GM13976 (cell line): Measurements from ENCODE around the gene SORCS1.
"Not testable (repeated sequence)": the region's sequence is repeated elsewhere in the genome, so short reads cannot be mapped to it uniquely, and the experiment has no call there.

Experiments
- DNase-seq: peaks from one replicate; pipeline ENCODE4 v3.0.0; 2012; ENCODE audit warnings: low spot score
- in situ Hi-C: fragments of 300-500 bp; cut with MboI; formaldehyde crosslinking; loops from one replicate; pipeline ENCODE4 v1.12.0; 2022; ENCODE audit warnings: low sequenced_read_pairs, mixed read lengths, inconsistent platforms; ENCODE audit not compliant: unreplicated experiment
- TF ChIP-seq, protein P1 (sequence below): IDR thresholded peaks from 2 replicates; pipeline ENCODE4 v1.5.1; 2012; ENCODE audit warnings: borderline replicate concordance, mild to moderate bottlenecking; ENCODE audit not compliant: insufficient read depth; ENCODE audit errors: extremely low read depth, missing control alignments, control extremely low read depth

SORCS1 gene

DNA sequence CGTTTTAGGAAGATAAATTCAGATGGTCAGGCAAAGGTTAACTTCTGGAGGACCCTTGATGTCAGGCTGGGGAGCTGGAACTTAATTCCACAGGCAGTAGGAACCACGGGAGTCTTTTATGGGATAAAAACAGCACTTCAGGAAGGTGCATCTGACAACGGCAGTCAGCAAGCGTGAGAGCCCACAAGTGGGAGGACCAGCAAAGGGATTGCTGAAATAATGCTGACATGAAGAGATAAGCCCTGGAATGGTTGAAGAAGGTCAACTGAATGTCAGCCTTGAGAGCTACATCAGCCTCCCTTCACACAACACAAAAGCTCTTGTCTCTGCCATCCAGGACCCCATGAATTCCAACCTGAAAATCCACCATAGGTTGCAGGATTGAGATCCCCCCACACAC, 138.8 kb downstream of the SORCS1 start:
- no peak for DNase-seq
- TF ChIP-seq, protein P1, sequence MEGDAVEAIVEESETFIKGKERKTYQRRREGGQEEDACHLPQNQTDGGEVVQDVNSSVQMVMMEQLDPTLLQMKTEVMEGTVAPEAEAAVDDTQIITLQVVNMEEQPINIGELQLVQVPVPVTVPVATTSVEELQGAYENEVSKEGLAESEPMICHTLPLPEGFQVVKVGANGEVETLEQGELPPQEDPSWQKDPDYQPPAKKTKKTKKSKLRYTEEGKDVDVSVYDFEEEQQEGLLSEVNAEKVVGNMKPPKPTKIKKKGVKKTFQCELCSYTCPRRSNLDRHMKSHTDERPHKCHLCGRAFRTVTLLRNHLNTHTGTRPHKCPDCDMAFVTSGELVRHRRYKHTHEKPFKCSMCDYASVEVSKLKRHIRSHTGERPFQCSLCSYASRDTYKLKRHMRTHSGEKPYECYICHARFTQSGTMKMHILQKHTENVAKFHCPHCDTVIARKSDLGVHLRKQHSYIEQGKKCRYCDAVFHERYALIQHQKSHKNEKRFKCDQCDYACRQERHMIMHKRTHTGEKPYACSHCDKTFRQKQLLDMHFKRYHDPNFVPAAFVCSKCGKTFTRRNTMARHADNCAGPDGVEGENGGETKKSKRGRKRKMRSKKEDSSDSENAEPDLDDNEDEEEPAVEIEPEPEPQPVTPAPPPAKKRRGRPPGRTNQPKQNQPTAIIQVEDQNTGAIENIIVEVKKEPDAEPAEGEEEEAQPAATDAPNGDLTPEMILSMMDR: no peak

DNA sequence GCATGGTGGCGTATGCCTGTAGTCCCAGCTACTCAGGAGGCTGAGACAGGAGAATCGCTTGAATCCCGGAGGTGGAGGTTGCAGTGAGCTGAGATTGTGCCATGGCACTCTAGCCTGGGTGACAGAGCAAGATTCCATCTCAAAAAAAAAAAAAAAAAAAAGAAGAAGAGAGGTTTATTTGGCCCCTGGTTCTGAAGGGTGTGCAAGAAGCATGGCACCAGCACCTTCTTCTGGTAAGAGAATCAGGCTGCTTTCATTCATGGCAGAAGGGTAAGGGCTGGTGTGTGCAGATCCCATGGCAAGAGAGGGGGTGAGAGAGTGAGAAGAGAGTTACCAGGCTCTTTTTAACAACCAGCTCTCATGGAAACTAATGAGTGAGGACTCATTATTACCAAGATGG, 140.5 kb downstream of the SORCS1 start:
- in situ Hi-C loops, DNase-seq: not testable (repeated sequence)

More for the DNA sequence above, 138.8 kb downstream of the SORCS1 start:
- in situ Hi-C loops: no loop called here

GRCh38 chr10:107022600-107023354, 141.7 kb downstream of the SORCS1 start:
- TF ChIP-seq, protein P1: no peak
- in situ Hi-C loops: no loop called here
- DNase-seq: no peak

DNA sequence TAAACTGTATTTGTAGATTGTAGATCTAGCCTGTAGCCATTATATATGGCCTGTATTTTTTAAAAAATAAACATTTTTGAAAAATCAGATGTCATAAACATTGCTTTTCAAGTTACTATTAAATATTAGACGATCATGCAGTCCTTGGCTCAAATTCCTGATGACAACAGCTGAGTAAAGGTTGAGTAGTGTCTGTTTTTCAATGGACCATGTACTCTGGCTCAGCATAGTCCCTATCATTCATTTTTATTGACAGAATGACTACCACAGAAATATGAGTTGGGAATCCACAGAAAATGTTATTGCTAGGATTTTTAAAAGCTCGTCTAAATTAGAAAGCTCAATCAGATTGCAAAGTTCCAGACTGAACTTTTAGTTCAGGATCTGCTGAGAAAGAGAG, 145.4 kb downstream of the SORCS1 start:
- no peak for DNase-seq
- in situ Hi-C loops: no loop called here

GRCh38 chr10:107013258-107014006, 151.1 kb downstream of the SORCS1 start:
- in situ Hi-C loops: no loop called here
- TF ChIP-seq, protein P1: no peak
- DNase-seq: no peak

More for the DNA sequence above, 145.4 kb downstream of the SORCS1 start:
- TF ChIP-seq, protein P1: no peak

DNA sequence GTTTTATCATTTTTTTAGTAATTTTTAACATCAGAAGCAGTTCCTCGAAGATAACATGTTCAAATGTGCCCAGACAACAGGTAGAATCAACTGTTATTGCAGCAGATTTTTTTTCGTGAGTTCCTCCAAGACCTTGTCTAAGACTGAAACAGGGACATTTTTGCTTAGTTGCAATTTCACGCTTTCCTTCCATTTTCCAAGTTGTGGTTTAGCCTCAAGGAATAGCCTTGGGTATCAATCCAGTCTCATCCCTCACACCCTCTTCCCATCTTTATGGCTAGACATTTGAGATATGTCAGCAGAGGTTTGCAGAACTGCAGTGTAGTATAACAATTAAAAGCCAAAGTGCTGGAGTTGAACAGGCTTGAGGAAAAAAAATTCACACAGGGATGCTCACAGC, 152.5 kb downstream of the SORCS1 start:
- no peak for DNase-seq
- TF ChIP-seq, protein P1: no peak

DNA sequence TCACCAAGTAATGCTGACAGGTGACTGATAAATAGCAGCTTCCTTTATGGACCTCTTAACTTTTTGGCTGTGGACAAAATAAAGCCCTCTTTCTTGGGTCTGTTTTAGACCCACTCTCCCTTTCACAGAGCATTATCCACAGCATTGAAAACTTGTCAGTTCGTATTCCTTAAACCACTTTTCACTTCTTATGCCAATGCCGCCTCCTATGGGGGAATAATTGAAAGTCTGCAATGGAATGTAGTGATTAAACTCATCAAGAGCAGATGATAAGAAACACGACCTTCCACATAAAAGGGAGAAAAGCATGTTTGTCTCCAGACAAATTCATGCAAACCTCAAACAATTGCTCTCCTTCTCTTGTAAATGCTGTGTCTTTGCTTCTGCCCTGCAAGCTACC, 153.4 kb downstream of the SORCS1 start:
- TF ChIP-seq, protein P1: no peak
- in situ Hi-C loops: no loop called here
- DNase-seq: no peak

More for the DNA sequence above, 152.5 kb downstream of the SORCS1 start:
- in situ Hi-C loops: no loop called here
